Measurements from ENCODE around the gene KRTAP20-4.

DNA sequence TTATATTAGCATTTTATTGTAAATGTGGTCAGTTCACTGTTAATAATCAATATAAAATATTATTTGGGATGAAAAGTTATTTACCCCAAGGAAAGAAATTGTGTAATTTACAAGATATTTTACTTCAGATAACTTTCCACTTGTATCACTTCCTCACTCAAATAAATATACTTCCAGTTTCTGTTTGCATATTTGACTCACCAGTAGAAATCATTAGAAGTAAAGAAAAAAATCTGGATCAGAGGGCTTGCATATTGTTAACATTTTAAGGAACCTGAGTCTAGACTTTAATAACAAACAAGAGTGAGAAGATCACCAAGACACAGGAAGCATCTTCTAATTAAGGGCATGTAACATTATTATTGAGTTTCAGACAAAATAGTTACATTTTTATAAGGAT lies 347 bp upstream of the KRTAP20-4 start:
- TF ChIP-seq, protein P1, sequence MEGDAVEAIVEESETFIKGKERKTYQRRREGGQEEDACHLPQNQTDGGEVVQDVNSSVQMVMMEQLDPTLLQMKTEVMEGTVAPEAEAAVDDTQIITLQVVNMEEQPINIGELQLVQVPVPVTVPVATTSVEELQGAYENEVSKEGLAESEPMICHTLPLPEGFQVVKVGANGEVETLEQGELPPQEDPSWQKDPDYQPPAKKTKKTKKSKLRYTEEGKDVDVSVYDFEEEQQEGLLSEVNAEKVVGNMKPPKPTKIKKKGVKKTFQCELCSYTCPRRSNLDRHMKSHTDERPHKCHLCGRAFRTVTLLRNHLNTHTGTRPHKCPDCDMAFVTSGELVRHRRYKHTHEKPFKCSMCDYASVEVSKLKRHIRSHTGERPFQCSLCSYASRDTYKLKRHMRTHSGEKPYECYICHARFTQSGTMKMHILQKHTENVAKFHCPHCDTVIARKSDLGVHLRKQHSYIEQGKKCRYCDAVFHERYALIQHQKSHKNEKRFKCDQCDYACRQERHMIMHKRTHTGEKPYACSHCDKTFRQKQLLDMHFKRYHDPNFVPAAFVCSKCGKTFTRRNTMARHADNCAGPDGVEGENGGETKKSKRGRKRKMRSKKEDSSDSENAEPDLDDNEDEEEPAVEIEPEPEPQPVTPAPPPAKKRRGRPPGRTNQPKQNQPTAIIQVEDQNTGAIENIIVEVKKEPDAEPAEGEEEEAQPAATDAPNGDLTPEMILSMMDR (IDR thresholded peaks at IDR 0.05; ENCODE audit: low read length): no peak
- TF ChIP-seq EZH2 (IDR thresholded peaks at IDR 0.05; ENCODE audit: borderline replicate concordance, low read length): no peak
